Activated naive CD8-positive, alpha-beta T cell treated with anti-CD3 and anti-CD28 coated beads, Interleukin-2, amount 10 ng/mL, durations not matched to agents 7 days and 5 days (primary cell): ENCODE measurements around the gene PRKN. TPM values are rescaled to one million over a fixed set of nuclear protein-coding genes. Genes with fewer than 3 reads are reported as not detected.

Experiments
- ATAC-seq: fragments of 150-1000 bp; cut with Tn5 transposase; one replicate; pipeline ENCODE4 v1.10.0; 2021; ENCODE audit warnings: low read depth, moderate library complexity
- POLR2A ChIA-PET: fragments of 350-600 bp; sonication (Branson Sonifier 250); formaldehyde crosslinking; loops from one replicate; lab custom pipeline; 2021; ENCODE audit warnings: antibody characterized with exemption; lab: Charles Lee
- DNase-seq: peaks from one replicate; pipeline ENCODE4 v3.0.0; 2021
- H3K27ac Mint-ChIP-seq: one replicate; pipeline ENCODE4 v1.8.0; 2022; ENCODE audit warnings: mild to moderate bottlenecking, mixed read lengths
- H3K27me3 Mint-ChIP-seq: one replicate; pipeline ENCODE4 v1.8.0; 2022; ENCODE audit warnings: mild to moderate bottlenecking, moderate library complexity, mixed read lengths
- H3K36me3 Mint-ChIP-seq: one replicate; pipeline ENCODE4 v1.8.0; 2021; ENCODE audit warnings: mild to moderate bottlenecking, mixed read lengths
- H3K4me1 Mint-ChIP-seq: one replicate; pipeline ENCODE4 v1.8.0; 2021; ENCODE audit warnings: mixed read lengths
- H3K4me3 Mint-ChIP-seq: one replicate; pipeline ENCODE4 v1.8.0; 2022; ENCODE audit warnings: mild to moderate bottlenecking, moderate library complexity, mixed read lengths
- H3K9me3 Mint-ChIP-seq: one replicate; pipeline ENCODE4 v1.8.0; 2021; ENCODE audit warnings: mixed read lengths
- total RNA-seq, 2 experiments: library from RNA; stranded (reverse); gene quantifications; one replicate each; pipeline ENCODE4 v1.2.3, GENCODE V29; 2021

The PRKN gene
- total RNA-seq, 2 experiments from 2014 or later: 1.00 to 1.5 TPM

- Mint-ChIP-seq H3K27ac (no peak overlapping the region), H3K4me1 (no peaks in the 10 kb centered on the region), H3K4me3 (no peak overlapping the region), H3K9me3 (peaks cover 10% of the 10 kb centered on the region), H3K27me3 (no peaks in the 10 kb centered on the region), H3K36me3 (no peaks in the 10 kb centered on the region)
- ATAC-seq: no peak
- POLR2A ChIA-PET: no interaction called here
- DNase-seq: no peak
Measured at GRCh38 chr6:162140251-162140852, 587.2 kb downstream of the PRKN start.

GRCh38 chr6:162125659-162126058 is 601.9 kb downstream of the PRKN start:
- no peaks in the 10 kb centered on the region for H3K36me3 Mint-ChIP-seq
- no peak overlapping the region for H3K4me3 Mint-ChIP-seq
- DNase-seq (no peak), ATAC-seq (no peak)
- no peak overlapping the region for H3K27ac Mint-ChIP-seq
- no peaks in the 10 kb centered on the region for H3K27me3 Mint-ChIP-seq
- no peaks in the 10 kb centered on the region for H3K4me1 Mint-ChIP-seq
- H3K9me3 Mint-ChIP-seq: peaks cover 4% of the 10 kb centered on the region
- POLR2A ChIA-PET: no interaction called here

DNA sequence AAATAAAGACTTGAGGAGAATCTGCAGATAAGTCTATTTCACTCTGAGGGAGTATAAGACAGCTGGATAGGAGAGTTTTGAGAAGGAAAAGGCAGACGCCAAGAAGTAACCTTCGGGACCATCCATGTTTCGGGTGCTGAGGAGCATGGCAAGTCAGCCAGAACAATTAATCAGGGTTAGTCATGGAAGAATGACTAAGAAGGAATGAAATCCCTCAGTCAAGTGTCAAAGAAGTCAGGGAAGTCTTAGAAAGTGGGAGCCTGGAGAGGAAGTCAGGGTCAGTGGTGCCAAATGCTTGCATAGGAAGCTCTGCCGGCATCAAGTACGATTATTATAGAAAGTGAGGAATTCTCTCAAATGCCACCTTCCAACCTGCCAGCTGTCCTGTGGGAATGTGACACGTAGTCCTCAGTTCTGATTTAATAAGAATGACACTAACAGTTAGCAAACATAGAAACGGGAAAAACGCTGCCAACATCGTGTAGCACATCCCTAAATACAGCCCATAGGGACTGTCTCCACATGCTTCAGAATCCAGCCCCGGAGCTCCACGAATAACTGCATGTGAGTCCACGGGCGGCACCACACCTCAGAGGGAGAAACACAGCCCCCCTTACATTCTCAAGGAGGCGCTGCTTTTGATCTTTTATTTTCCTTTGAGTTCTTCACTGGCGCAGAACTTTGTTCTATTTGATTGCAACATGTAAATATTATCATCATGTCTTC is 602.7 kb downstream of the PRKN start:
- Mint-ChIP-seq H3K36me3 (no peaks in the 10 kb centered on the region), H3K4me1 (no peaks in the 10 kb centered on the region), H3K27me3 (no peaks in the 10 kb centered on the region), H3K9me3 (peaks cover 4% of the 10 kb centered on the region), H3K27ac (no peak overlapping the region), H3K4me3 (no peak overlapping the region)
- DNase-seq (no peak), ATAC-seq (no peak)
- POLR2A ChIA-PET: no interaction called here

DNA sequence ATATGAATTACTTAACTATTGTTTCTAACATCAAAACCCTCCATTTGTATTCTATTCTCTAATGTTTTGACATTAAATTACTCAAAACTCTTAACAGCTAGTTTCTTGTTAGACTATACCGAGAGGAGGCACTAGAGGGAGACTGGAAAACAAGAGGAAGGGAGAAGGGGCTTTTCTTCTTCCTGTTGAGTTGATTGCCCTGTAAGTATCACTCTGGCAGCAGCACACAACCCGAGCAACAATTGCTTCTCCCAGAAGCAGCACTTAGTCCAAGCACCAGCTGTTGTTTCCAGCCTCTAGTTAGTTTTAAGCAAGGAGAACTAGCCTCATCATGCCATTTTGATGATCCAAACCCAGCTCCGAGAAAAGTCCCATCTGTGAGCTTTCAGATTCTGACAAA is 603.8 kb downstream of the PRKN start:
- H3K4me1 Mint-ChIP-seq: peaks cover 3% of the 10 kb centered on the region
- no peak for ATAC-seq
- POLR2A ChIA-PET: no interaction called here
- peaks cover 4% of the 10 kb centered on the region for H3K9me3 Mint-ChIP-seq
- no peak overlapping the region for H3K27ac Mint-ChIP-seq
- DNase-seq: no peak
- H3K4me3 Mint-ChIP-seq: no peak overlapping the region
- no peaks in the 10 kb centered on the region for H3K36me3 Mint-ChIP-seq
- no peaks in the 10 kb centered on the region for H3K27me3 Mint-ChIP-seq

DNA sequence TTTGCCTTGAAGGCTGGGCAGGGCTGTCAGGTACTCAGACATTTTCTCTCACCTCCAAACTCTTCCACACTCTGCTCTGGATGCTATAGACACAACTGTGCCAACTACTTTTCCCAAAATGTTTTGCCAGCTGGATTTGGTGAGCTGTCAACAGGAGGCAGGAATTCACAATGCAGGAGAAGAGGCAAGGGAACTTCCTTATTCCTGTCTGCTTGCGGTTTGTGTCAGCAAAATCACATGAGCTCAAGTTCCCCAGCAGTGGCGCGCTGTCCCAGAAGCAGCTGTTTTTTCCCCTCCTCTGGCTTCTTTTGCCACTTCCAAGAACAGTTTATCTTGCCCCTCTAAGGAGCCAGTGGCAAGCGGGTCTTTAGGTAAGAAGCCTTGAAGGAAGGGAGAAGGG is 608.2 kb downstream of the PRKN start:
- no peak overlapping the region for H3K4me3 Mint-ChIP-seq
- POLR2A ChIA-PET: no interaction called here
- H3K36me3 Mint-ChIP-seq: no peaks in the 10 kb centered on the region
- no peak for DNase-seq
- H3K9me3 Mint-ChIP-seq: no peaks in the 10 kb centered on the region
- no peaks in the 10 kb centered on the region for H3K27me3 Mint-ChIP-seq
- no peak overlapping the region for H3K27ac Mint-ChIP-seq
- no peak for ATAC-seq
- H3K4me1 Mint-ChIP-seq: peaks cover 3% of the 10 kb centered on the region

- H3K4me3 Mint-ChIP-seq: no peak overlapping the region
- H3K4me1 Mint-ChIP-seq: peaks cover 3% of the 10 kb centered on the region
- ATAC-seq (no peak), DNase-seq (no peak)
- H3K27me3 Mint-ChIP-seq: no peaks in the 10 kb centered on the region
- no peaks in the 10 kb centered on the region for H3K36me3 Mint-ChIP-seq
- no peak overlapping the region for H3K27ac Mint-ChIP-seq
- H3K9me3 Mint-ChIP-seq: no peaks in the 10 kb centered on the region
- POLR2A ChIA-PET: no interaction called here
Measured at GRCh38 chr6:162118706-162119105, 608.9 kb downstream of the PRKN start.

GRCh38 chr6:162116902-162117525 is 610.6 kb downstream of the PRKN start:
- Mint-ChIP-seq H3K27ac (no peak overlapping the region), H3K4me1 (peaks cover 3% of the 10 kb centered on the region), H3K9me3 (peaks cover 5% of the 10 kb centered on the region), H3K4me3 (no peak overlapping the region), H3K36me3 (no peaks in the 10 kb centered on the region), H3K27me3 (no peaks in the 10 kb centered on the region)
- ATAC-seq (no peak), DNase-seq (no peak)
- POLR2A ChIA-PET: no interaction called here

- POLR2A ChIA-PET: no interaction called here
- ATAC-seq (no peak), DNase-seq (no peak)
- Mint-ChIP-seq H3K9me3 (peaks cover 7% of the 10 kb centered on the region), H3K27ac (no peak overlapping the region), H3K36me3 (no peaks in the 10 kb centered on the region), H3K4me1 (no peaks in the 10 kb centered on the region), H3K27me3 (no peaks in the 10 kb centered on the region), H3K4me3 (no peak overlapping the region)
Measured at GRCh38 chr6:162109480-162110050, 618.0 kb downstream of the PRKN start.

DNA sequence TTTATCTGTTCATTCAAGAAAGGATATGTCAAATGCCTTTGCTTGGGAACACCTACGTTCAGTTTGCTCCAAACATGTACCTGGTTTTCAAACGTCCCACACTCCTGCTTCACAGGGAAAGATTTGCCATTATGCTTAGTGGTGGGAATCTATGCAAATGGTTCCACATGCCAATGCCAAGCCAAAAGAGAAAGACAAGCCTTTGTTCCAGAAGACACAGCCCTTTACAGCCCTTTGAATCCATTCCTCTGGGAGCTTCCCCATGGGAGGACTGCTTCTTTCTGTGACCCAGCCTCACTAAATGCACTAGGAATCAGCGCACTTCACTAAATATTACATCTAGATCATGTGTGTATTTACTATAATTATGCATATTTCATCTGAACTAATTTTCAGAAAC is 619.5 kb downstream of the PRKN start:
- Mint-ChIP-seq H3K27ac (no peak overlapping the region), H3K4me1 (no peaks in the 10 kb centered on the region), H3K27me3 (no peaks in the 10 kb centered on the region), H3K9me3 (peaks cover 3% of the 10 kb centered on the region), H3K4me3 (no peak overlapping the region), H3K36me3 (no peaks in the 10 kb centered on the region)
- no peak for ATAC-seq
- POLR2A ChIA-PET: no interaction called here
- DNase-seq: no peak

- H3K27me3 Mint-ChIP-seq: no peaks in the 10 kb centered on the region
- POLR2A ChIA-PET: no interaction called here
- DNase-seq: no peak
- H3K4me1 Mint-ChIP-seq: peaks cover 3% of the 10 kb centered on the region
- no peak overlapping the region for H3K4me3 Mint-ChIP-seq
- ATAC-seq: no peak
- H3K27ac Mint-ChIP-seq: no peak overlapping the region
- H3K9me3 Mint-ChIP-seq: peaks cover 10% of the 10 kb centered on the region
- H3K36me3 Mint-ChIP-seq: no peaks in the 10 kb centered on the region
Measured at GRCh38 chr6:162100096-162100495, 627.5 kb downstream of the PRKN start.

GRCh38 chr6:162099685-162100084 is 627.9 kb downstream of the PRKN start:
- ATAC-seq: no peak
- Mint-ChIP-seq H3K27ac (no peak overlapping the region), H3K27me3 (no peaks in the 10 kb centered on the region), H3K4me1 (peaks cover 3% of the 10 kb centered on the region), H3K4me3 (no peak overlapping the region), H3K9me3 (peaks cover 11% of the 10 kb centered on the region), H3K36me3 (no peaks in the 10 kb centered on the region)
- DNase-seq: no peak
- POLR2A ChIA-PET: no interaction called here

DNA sequence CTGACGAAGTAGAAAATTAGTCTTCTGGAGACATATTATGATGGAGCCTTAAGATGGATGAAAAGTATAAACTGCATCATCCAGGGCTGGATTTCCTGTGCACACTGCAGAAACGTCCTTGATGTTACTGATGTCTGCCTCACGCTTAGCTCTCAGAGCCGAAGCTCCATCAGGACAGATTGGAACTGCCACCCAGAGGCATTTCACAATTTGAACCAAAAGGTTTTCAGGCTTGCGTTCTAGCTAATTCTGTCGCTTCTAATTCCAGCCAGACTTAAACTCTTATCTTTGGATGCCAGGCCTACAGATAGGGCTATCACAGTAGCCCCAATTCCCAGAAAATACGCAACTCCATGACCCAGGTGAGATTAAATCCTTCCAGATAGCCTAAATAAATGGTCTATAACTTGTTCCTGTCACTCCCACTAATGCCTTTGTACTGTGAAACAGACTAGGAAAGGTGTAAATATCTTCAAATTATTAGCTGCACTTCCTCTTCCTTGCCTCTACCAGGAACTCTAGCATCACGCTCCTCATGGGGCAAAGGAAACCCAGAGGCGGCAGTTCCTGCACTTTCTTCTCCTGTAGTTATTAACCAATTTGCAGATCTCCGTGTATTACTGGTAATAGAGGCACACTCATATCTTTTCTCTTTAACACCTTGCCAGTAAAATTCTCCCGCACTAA is 634.6 kb downstream of the PRKN start:
- peaks cover 12% of the 10 kb centered on the region for H3K9me3 Mint-ChIP-seq
- no peak overlapping the region for H3K4me3 Mint-ChIP-seq
- ATAC-seq: no peak
- H3K27me3 Mint-ChIP-seq: no peaks in the 10 kb centered on the region
- no peak for DNase-seq
- H3K36me3 Mint-ChIP-seq: no peaks in the 10 kb centered on the region
- POLR2A ChIA-PET: no interaction called here
- H3K27ac Mint-ChIP-seq: no peak overlapping the region
- H3K4me1 Mint-ChIP-seq: no peaks in the 10 kb centered on the region

DNA sequence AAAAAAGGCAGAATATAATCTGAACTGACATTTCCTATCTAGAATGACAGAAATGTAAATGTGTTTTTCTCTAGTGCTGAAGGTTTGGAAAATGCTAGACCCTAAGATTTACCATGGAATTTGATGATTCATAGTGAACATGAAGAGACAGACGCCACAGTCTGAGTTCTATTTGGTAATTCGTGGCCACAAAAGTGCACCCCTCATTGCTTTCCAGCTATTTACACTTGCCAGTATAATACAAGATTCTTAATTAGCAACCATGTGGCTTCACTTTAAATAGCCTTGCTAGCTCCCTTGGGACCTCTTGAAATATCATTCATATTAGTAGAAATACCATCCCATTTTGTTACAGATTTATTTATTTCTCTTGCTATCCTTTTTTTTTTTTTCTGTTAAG is 636.8 kb downstream of the PRKN start:
- no peak for ATAC-seq
- no peak overlapping the region for H3K27ac Mint-ChIP-seq
- H3K4me1 Mint-ChIP-seq: no peaks in the 10 kb centered on the region
- H3K9me3 Mint-ChIP-seq: peaks cover 7% of the 10 kb centered on the region
- H3K4me3 Mint-ChIP-seq: no peak overlapping the region
- no peaks in the 10 kb centered on the region for H3K27me3 Mint-ChIP-seq
- no peak for DNase-seq
- POLR2A ChIA-PET: no interaction called here
- no peaks in the 10 kb centered on the region for H3K36me3 Mint-ChIP-seq
